Left ventricle myocardium superior (tissue), 1 donor: Measurements from ENCODE around the gene TOMM6. TPM values are rescaled to one million over a fixed set of nuclear protein-coding genes. Genes with fewer than 3 reads are reported as not detected.

Source experiments
- total RNA-seq: library from RNA; stranded (reverse); fragmentation: NEBNext Ultra II Directional; extraction: Animal tissue kit (Norgen Biotek cat#: 25700); gene quantifications from one replicate; pipeline ENCODE4 v1.2.1, GENCODE V29; 2021
- donor health status: DM: no; HTN: yes; CAD: no; lungs with severe emphysema.

The TOMM6 gene
- total RNA-seq, 1 donor from 2014 or later: 216 TPM

Other genes with a start within 250 kb of the TOMM6 start
- gene FOXP4, start 241.3 kb upstream of the TOMM6 start, total RNA-seq: 16.8 TPM
- 1.3 TPM for gene MDFI, start 149.2 kb upstream of the TOMM6 start, total RNA-seq
- gene TFEB, start 52.1 kb upstream of the TOMM6 start, total RNA-seq: 50.9 TPM
- gene PGC, start 40.3 kb upstream of the TOMM6 start, total RNA-seq: not detected
- gene FRS3, start 7.8 kb upstream of the TOMM6 start, total RNA-seq: 5.2 TPM
- 3.8 TPM for gene PRICKLE4, start 6.9 kb upstream of the TOMM6 start, total RNA-seq
- 1.3 TPM for gene USP49, start 107.7 kb downstream of the TOMM6 start, total RNA-seq
- 18.7 TPM for gene MED20, start 133.4 kb downstream of the TOMM6 start, total RNA-seq
- 8.4 TPM for gene BYSL, start 133.8 kb downstream of the TOMM6 start, total RNA-seq
- gene CCND3, start 154.1 kb downstream of the TOMM6 start, total RNA-seq: 52.7 TPM